Natural killer cell (primary cell): ENCODE data around the gene TRRAP. TPM values are rescaled to one million over a fixed set of nuclear protein-coding genes. Genes with fewer than 3 reads are reported as not detected.

Experiments
- ATAC-seq, 3 donors: fragments of 150-1000 bp in 2 of 3; fragments of 200-7000 bp in 1 of 3; cut with Tn5 transposase; 1 replicate in 1 of 3; 2 replicates in 2 of 3; pipeline ENCODE4 v1.10.0; 2021; ENCODE audit warnings: mild to moderate bottlenecking in 2 of 3, moderate library complexity in 2 of 3
- DNase-seq, 2 donors: peaks; one replicate each; pipeline versions ENCODE4 v3.0.0 to v3.0.0-alpha.2; 2013 to 2021; ENCODE audit warnings: mixed read lengths in 1 of 2
- H3K27ac ChIP-seq: one replicate; pipeline ENCODE4 v1.5.1; 2013; ENCODE audit warnings: mild to moderate bottlenecking, low read length
- H3K27me3 ChIP-seq: one replicate; pipeline ENCODE4 v1.6.1; 2013; ENCODE audit warnings: low read length; ENCODE audit not compliant: control insufficient read depth, insufficient read depth
- H3K36me3 ChIP-seq: one replicate; pipeline ENCODE4 v1.6.1; 2013; ENCODE audit warnings: low read length; ENCODE audit not compliant: control insufficient read depth, insufficient read depth
- H3K4me1 ChIP-seq: one replicate; pipeline ENCODE4 v1.6.1; 2013; ENCODE audit warnings: low read length; ENCODE audit not compliant: control insufficient read depth, insufficient read depth
- H3K4me3 ChIP-seq: one replicate; pipeline ENCODE4 v1.5.1; 2013; ENCODE audit warnings: low read length
- H3K9me3 ChIP-seq: one replicate; pipeline ENCODE4 v1.6.1; 2013; ENCODE audit warnings: low read length; ENCODE audit not compliant: control insufficient read depth, insufficient read depth
- H3K27ac Mint-ChIP-seq, 2 donors: one replicate each; pipeline ENCODE4 v1.8.0; 2022; ENCODE audit warnings: mild to moderate bottlenecking in 2 of 2, mixed read lengths in 2 of 2, moderate library complexity in 1 of 2
- H3K27me3 Mint-ChIP-seq, 2 donors: one replicate each; pipeline ENCODE4 v1.8.0; 2022; ENCODE audit warnings: low read depth in 2 of 2, mixed read lengths in 2 of 2
- H3K36me3 Mint-ChIP-seq: one replicate; pipeline ENCODE4 v1.8.0; 2022; ENCODE audit warnings: mixed read lengths
- H3K4me1 Mint-ChIP-seq, 2 donors: one replicate each; pipeline ENCODE4 v1.8.0; 2022; ENCODE audit warnings: mixed read lengths in 2 of 2
- H3K4me3 Mint-ChIP-seq: one replicate; pipeline ENCODE4 v1.8.0; 2022; ENCODE audit warnings: mild to moderate bottlenecking, moderate library complexity, mixed read lengths
- H3K9me3 Mint-ChIP-seq, 2 donors: one replicate each; pipeline ENCODE4 v1.8.0; 2022; ENCODE audit warnings: mixed read lengths in 2 of 2
- CTCF ChIP-seq: fragments of 200-600 bp; IDR thresholded peaks from one replicate; pipeline ENCODE4 v1.8.0; 2022; ENCODE audit warnings: antibody characterized with exemption
- WGBS: methylation state at CpG from one replicate; pipeline ENCODE4 v1.1.7; 2013; ENCODE audit warnings: missing lambda C conversion rate; ENCODE audit not compliant: insufficient coverage; 5-methylcytosine and 5-hydroxymethylcytosine counted together
- intact Hi-C: fragments of 100-400 bp; cut with micrococcal nuclease; formaldehyde crosslinking; loops from one replicate; pipeline ENCODE4 v1.14.2; 2022
- total RNA-seq, 4 donors: library from RNA; stranded (reverse); fragments of 120-200 nt in 1 of 4; gene quantifications; one replicate each; pipeline versions ENCODE4 v1.2.3 to v1.2.4, GENCODE V29; 2013 to 2022

Gene TRRAP
- total RNA-seq, 3 donors from 2014 or later (not counting 1 experiment from before 2014, with no cell fraction given): 45.4 to 62.9 (median 62.4) TPM

- Mint-ChIP-seq H3K27me3 (no peaks in the 10 kb centered on the region), H3K36me3 (peaks cover 38% of the 10 kb centered on the region), H3K9me3 (no peaks in the 10 kb centered on the region), H3K27ac (no peak overlapping the region), H3K4me1 (peaks cover 0 to 17% of the 10 kb centered on the region in 2 donors), H3K4me3 (no peak overlapping the region)
- Histone ChIP-seq H3K27ac (no peak overlapping the region), H3K27me3 (no peaks in the 10 kb centered on the region), H3K4me1 (peaks cover 7% of the 10 kb centered on the region), H3K9me3 (no peaks in the 10 kb centered on the region), H3K4me3 (no peak overlapping the region), H3K36me3 (peaks cover 75% of the 10 kb centered on the region)
- no peak for ATAC-seq
- intact Hi-C loops: no loop called here
- DNase-seq: no peak
- no peak for TF ChIP-seq CTCF
- 99% methylated on average over 15 of the region's 15 CpGs for WGBS
These were observed 48.8 kb downstream of the TRRAP start for GRCh38 chr7:98927125-98927524.

GRCh38 chr7:98930464-98930863 lies 52.1 kb downstream of the TRRAP start:
- Histone ChIP-seq H3K36me3 (peaks cover 80% of the 10 kb centered on the region), H3K9me3 (no peaks in the 10 kb centered on the region), H3K4me3 (no peak overlapping the region), H3K27me3 (no peaks in the 10 kb centered on the region), H3K27ac (peak overlapping the region; percentile 21), H3K4me1 (peaks cover 7% of the 10 kb centered on the region)
- no peaks in the 10 kb centered on the region for H3K27me3 Mint-ChIP-seq
- intact Hi-C loops: no loop called here
- H3K27ac Mint-ChIP-seq: no peak overlapping the region
- no peaks in the 10 kb centered on the region for H3K9me3 Mint-ChIP-seq
- no peak for TF ChIP-seq CTCF
- DNase-seq: peak in 1 of 2 donors; percentile 53
- no peak overlapping the region for H3K4me3 Mint-ChIP-seq
- 82% methylated on average over 10 of the region's 10 CpGs for WGBS
- peaks cover 30% of the 10 kb centered on the region for H3K36me3 Mint-ChIP-seq
- ATAC-seq: no peak
- no peaks in the 10 kb centered on the region for H3K4me1 Mint-ChIP-seq

- Histone ChIP-seq H3K36me3 (peaks cover 78% of the 10 kb centered on the region), H3K27me3 (no peaks in the 10 kb centered on the region), H3K4me3 (no peak overlapping the region), H3K27ac (peak overlapping the region; percentile 21), H3K4me1 (peaks cover 7% of the 10 kb centered on the region), H3K9me3 (no peaks in the 10 kb centered on the region)
- no peaks in the 10 kb centered on the region for H3K27me3 Mint-ChIP-seq
- TF ChIP-seq CTCF: no peak
- WGBS: 88% methylated on average over 3 of the region's 3 CpGs
- intact Hi-C loops: no loop called here
- H3K27ac Mint-ChIP-seq: no peak overlapping the region
- no peaks in the 10 kb centered on the region for H3K4me1 Mint-ChIP-seq
- H3K36me3 Mint-ChIP-seq: peaks cover 30% of the 10 kb centered on the region
- ATAC-seq (peak in 2 of 3 donors; percentile 41 to 49), DNase-seq (peak in 1 of 2 donors; percentile 78)
- H3K4me3 Mint-ChIP-seq: no peak overlapping the region
- no peaks in the 10 kb centered on the region for H3K9me3 Mint-ChIP-seq
These were observed 52.6 kb downstream of the TRRAP start for GRCh38 chr7:98930921-98931320.

- H3K27ac ChIP-seq: no peak overlapping the region
- Mint-ChIP-seq H3K36me3 (peaks cover 24% of the 10 kb centered on the region), H3K4me3 (no peak overlapping the region), H3K9me3 (no peaks in the 10 kb centered on the region), H3K27ac (no peak overlapping the region), H3K27me3 (no peaks in the 10 kb centered on the region), H3K4me1 (no peaks in the 10 kb centered on the region)
- no peak overlapping the region for H3K4me3 ChIP-seq
- WGBS: 96% methylated on average over 13 of the region's 13 CpGs
- H3K4me1 ChIP-seq: peaks cover 7% of the 10 kb centered on the region
- peaks cover 87% of the 10 kb centered on the region for H3K36me3 ChIP-seq
- H3K27me3 ChIP-seq: no peaks in the 10 kb centered on the region
- ATAC-seq (no peak), DNase-seq (no peak)
- no peak for TF ChIP-seq CTCF
- intact Hi-C loops: no loop called here
- H3K9me3 ChIP-seq: no peaks in the 10 kb centered on the region
These were observed 55.0 kb downstream of the TRRAP start for GRCh38 chr7:98933321-98933720.
